ENCODE results near the gene TNFRSF14.
A peak's percentile ranks its signal among the peaks of the same experiment; 100 is the strongest.

The TNFRSF14 gene

DNA sequence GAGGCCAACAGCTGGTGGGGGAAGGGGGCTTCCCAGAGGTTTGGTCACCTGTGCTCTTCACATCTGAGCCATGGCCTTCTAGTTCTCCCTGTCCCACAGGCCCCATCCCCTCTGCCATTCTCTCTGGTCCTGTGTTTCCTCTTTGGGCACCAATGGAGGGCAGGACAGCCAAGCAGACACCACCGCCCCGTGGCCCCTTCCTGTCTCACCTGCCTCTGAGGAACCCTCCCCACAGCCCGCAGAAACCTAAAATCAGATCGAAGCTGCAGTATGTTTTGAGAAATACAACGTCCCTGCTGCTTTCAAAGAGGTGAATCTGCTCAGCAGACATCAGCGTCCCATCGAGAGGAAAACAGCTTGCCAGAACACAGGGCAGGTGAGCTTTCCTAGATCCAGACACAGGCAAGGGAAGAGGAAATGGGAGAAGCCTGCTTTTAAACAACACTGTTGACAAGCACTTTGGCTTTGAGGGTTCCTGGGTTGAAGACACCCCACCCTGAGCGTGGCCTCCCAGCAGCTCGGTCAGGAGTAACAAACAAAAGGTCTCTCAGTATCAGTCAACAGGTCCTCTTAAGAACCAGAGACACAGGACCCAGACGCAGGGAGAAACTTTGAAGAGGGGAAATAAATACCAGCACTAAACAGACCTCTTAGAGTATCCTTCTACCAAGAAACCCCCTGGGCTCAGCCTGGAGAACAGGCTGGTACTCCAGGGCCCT lies 32.1 kb upstream of the TNFRSF14 start:
- peak in 5 of 6 experiments; percentile 40 to 65 (median 61) for DNase-seq

DNA sequence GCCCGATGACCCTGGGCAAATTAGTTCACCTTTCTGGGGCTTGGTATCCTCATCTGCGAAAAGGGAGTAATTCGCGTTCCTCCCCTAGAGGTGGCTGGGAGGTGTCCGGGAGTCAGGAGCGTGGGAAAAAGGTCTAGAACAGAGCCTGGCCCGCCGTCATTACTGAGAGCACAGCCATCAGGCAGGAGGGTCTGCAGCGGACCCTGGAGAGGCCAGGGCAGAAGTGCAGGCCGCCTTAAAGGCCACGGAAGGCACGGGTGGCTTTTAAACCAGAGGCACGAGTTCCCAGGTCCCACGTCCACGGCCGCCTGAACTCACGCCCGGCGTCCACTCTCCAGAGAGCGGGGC lies 30.6 kb upstream of the TNFRSF14 start:
- DNase-seq = no peak

DNA sequence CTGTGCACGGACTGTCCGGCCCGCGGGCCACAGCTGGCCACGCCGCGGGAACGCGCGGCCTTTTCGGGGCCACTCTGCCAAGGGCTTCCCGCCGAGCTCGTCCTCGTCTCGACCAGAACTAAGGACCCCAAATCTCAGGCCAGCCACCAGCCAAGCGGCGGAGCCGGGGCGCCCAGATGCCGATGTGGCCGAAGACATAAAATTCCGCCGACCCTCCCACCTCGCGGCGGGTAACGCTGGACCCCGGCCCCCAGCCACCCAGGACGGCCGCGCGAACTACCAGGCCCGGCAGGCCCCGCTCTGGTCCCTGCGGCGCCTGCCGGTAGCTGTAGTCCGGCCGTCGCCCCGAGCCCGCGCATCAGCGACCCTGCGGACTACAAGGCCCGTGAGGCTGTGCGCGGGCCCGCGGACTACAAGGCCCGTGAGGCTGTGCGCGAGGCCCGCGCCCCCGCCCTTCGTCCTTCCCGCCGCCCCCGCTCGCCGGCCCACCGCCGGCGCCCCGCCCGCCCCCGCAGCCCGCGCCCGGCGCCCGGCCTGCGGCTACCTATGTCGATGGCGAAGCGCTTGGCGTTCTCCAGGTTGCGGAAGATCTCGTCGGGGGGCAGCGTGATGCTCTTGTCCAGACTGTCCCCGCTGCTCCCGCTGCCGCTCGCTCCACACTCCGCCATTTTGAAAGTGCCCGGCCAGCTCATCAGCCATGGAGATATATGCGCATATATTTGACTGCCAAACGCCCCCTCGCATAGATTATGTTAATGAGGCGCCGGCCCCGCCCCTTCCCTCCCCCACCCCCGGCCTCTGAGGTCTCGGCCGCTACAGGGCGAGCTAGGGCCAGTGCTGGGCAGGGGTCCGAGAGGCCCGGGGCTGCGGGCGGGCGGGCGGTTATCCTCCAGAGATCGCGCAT lies 30.0 kb upstream of the TNFRSF14 start, which contains the start of gene PANK4:
PANK4 (minus strand) TSS at position 677 of the 904 bp plus-strand sequence; CDS start at position 668, 9 bp downstream.
- peak; percentile 78 to 96 (median 85) for DNase-seq

DNA sequence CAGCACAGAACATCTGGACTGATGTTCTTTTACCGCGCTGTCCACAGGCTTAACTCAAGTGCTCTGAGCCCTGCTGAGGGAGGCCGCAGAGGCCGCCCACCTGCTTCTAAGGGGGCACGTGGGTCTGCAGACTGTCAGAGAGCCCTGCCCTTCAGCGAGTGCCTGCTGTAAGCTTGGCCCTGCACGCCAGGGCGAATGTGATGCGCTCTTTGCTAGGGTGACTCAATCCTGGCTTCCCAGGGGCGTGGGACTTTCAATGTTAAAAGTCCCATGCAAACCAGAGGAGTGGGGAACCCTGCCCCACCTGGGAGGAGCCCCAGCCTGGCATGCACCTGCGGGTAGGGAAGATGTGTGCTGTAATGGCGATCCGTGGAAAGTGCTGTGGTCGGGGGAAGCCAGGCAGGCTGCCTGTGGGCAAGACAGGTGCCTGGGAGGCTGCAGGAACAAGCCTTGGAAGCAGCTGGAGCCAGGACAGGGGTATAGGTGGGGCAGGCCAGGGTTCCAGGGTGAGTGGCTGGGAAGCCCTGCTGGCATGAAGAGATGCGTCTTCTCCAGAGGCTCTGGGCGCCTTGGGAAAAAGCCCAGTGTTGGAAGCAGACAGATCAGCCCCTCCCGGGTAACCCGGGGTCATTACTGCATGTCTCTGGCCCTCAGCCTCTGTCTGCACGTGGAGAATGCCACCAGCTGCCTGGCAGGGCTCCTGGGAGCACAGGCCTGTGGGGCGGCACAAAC lies 29.2 kb upstream of the TNFRSF14 start:
- peak in 1 of 6 experiments; percentile 32 for DNase-seq

DNA sequence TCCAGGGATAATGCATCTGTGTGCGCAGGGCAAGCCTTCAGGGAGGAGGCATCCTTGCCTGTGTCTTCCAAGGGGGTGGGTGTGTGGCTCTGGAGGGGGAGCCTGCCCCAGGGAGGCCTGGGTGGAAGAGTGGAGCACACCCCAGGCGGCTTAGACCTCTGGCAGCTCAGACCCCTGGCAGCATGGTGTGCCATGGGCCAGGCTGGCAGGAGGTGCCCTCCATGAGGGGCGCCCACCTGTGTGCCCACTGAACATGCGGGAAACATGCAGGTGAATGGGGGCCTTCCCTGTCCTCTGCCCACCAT lies 28.7 kb upstream of the TNFRSF14 start:
- no peak for DNase-seq

DNA sequence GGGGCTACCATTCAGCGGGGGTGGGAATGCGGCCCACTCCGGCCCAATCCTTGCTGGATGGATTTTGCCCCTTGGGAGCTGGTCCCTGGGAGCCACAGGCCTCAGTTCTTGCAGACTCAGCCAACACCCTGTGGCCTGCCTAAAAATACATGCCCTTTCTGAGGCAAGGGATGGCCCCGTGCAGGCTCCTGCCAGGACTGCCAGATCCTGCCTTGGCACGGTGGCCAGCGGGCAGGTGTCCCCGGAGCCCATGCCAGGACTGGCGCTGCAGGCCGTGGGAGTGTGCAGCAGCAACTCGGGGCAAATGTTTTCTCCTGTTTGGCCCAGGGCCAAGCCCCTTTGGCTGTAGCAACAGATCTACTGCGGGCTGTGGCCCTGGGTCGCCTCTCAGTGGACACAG lies 28.2 kb upstream of the TNFRSF14 start:
- DNase-seq = no peak

DNA sequence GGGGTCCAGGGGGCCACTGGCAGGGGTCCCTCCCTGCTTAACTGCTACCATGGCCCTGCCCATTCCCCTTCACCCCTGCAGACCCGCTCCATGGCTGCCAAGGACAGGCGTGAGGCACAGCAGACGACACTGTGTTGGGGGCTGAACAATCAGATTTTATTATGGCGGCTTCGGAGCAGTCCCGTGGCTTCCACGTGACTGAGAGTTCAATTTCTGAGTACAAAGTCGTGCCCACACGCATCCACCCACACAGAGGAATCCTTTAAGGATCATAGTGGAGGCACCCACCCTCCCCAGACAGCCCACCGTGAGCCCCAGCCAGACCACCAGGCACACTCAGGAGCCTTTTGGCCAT lies 27.6 kb upstream of the TNFRSF14 start:
- DNase-seq = no peak

DNA sequence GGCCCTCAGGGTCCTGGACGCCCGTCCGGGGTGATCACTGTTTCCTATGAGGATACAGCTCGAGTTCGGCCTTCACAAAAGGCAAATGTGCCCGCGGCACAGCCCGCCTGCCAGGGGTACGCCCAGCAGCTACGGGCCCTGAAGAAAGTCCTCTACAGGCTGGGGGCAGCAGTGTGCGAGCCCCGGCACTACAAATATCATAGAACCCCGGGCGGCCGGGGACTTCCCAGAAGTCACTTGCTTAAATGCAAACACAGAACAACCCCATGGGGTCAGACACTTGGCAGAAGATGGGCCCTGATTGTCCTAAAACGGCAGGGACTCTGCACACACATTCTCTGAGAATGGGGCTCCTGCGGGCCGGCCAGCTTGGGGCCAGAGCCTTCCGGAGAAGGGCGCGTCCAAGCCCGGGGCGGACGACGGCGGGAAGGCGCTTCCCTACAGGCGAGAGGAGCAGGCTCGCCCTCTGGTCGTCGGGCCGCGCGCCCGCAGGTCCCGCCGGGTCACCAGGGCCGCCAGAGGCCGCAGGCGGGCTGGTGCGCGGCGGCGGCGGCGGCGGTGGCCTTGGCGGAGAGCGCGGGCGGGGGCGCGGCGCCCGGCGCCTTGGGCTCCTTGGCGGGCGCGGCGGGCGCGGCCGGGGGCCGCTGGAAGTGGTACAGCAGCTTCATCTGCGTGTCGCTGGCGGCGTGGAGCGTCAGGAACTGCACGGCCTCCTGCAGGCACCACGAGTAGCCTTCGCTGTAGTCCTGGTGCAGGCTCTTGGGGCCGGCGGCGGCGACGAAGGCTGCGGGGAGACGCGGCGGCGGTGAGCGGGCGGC lies 27.0 kb upstream of the TNFRSF14 start:
- DNase-seq = peak in 4 of 6 experiments; percentile 28 to 45 (median 35)

DNA sequence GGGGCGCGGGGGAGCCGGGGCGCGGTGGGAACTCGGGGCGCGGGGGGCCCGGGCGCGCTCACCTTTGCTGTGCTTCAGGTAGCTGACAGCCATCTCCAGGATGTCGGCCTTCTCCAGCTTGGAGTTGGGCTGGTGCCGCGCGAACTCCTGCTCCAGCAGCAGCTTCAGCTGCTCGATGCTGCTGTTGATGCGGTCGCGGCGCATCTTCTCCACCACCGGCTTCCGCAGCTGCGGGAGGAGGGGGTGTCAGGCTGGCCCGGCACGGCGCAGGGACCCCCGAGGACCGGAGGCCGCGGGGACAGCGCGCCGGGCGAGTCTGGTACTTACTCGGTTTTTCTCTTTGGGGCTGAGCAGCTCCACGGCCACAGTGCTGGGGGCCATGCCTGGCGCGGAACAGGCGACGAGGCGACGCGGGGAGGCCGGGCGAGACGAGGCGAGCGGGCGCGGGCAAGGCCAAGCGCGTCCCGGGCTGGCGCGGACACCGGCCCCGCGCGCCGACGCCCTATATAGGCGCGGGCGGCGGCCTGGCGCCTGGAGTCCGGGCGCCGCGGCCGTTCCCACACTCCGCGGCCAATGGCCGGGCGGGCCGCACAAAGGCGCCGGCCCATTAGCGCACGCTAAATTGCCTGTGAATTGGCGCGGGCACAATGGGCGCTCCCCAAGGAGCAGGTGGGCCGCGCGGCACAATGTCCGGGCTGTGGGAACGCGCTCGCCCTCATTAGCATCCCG lies 26.2 kb upstream of the TNFRSF14 start, which contains the start of gene HES5:
HES5 (minus strand) TSS at position 480 of the 729 bp plus-strand sequence; CDS start at position 381, 99 bp downstream.
- DNase-seq = peak in 3 of 6 experiments; percentile 19 to 45 (median 41)

DNA sequence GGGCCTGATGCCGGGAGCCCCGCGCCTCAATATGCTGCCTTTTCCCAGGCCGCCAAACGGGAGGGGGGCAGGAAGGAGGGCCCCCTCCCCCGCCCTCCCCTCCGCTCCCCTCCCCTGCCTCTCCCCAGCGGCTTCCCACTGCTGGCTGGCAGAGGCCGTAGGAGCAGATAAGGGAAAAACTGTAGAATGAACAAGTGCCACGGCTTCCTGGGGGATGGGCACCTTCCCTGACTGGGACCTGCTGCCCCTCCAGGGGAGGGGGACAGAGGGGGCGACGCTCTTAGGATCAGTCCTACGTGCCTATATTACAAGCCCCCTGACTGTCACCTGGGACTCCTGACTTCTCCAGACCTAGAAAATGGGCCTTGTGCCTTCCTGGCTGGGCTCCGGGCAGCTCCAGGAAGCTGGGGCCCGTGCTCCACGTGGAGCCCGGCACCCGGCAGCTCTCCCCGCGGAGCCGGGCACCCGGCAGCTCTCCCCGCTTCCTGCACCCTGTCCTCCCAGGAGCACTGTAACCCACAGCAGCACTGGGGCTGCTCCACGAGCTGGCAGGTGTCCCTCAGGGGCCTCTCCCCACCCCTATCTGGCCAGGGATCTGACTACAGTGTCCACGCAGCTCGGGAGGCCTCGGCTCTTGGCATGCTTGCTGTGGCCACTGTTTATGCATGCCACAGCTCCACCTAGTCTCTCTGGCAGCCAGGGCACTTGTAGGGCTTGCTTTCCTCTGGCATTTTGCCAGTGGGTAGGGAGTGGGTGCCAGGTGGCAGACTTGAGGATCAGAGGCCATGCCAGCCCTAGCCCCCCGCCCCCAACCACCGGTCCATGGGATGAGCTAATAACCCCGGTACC lies 25.4 kb upstream of the TNFRSF14 start:
- DNase-seq = peak in 1 of 6 experiments; percentile 32

DNA sequence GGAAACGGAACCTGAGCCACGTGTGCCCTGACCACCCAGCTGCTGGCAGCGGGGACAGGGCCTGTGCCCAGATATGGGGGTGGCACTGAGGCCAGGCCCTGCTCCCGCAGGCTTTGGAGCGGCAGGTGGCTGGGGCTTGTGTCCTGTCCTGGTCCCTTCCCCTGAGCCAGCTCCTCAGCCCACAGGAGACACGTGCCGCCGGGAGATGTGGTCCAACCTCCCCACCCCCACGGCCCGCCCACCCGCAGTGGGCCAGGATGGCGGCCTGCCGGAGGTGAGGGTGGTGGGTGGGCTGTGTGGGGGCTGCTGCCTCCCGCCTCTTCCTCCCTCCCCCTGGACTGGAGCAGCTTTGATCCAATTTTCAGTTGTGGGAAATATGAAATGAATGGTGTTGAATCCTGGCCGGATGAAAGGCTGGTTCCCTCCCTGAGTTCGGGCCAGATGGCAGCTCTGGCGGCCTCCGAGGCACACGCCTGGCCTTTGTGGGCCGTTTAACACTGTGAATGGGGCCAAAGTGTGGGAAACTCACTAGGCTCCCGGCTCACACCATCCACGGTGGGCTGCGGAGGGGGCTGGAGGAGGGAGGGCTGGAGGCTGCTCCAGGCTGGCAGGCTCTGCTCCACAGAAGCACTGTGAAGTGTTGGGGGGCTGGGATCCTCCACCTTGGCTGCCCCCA lies 23.5 kb upstream of the TNFRSF14 start:
- DNase-seq = no peak

DNA sequence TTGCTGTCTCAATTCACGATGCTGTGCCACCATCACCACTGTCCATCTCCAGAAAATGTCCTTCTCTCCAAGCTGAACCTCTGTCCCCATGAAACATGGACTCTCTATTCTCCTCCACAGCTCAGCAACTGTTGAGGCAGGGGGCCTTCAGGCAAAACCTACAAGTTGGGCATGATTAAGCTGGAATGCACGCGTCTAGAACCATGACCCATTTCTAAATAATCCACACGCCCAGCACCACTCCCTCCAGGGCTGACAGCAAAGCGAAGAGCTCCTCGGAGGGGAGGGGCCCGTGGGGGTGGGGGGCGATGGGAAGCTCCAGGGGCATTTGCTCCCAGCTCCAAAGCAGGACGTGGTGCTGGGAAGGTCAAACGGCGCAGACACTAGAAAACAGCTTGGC lies 22.8 kb upstream of the TNFRSF14 start:
- DNase-seq = no peak

DNA sequence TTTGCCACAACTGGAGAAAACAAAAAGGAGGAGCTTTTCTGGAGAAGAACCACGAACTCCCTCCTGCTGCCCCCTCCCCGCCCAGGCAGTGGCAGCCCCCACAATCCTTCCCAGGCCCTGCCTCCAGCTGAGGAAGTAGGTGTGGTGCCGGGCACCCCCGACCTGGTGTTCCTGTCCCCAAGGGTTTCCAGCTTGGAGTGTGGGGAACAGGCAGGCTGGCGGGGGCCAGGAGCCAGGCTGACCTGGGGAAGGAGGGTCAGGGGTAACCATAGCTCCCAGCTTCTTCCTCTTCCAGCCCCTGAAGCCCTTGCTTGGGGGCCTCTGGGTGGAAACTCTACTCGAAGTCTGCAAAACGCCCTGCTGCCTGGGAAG lies 21.9 kb upstream of the TNFRSF14 start:
- DNase-seq = no peak

DNA sequence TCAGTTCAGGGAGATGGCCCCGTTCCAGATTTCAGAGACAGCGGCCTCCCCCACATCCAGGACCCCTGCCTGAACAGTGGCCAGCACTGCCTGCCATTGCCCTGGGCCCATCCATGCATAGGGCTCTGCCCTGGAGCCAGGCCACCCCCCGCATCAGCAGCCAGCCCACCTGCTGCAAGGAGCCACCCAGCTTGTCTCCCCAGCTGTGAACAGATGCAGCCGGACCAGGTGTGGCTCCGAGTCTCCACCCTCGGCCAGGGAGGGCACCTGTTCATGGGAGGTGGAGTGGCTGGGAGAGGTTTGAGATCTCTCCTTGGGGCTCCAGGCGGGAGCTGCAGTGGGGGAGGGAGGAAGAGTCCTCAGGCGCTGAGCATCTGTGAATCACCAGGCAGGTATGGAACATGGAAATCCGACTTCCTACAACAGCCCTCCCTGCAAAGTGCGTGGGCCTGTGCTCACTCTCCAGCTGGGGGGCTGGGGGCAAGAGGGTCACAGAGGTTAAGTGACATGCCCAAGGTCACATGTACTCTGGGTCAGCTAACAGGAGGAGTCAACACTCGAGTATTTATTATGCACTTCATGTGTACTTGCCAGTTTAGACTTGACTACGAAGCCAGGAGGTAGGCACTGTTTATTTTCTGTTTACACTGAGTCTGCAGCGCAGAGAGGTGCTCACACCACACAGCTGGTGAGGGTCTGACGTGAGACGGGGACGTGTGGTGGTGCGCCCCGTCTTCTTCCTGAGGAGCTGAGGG lies 21.3 kb upstream of the TNFRSF14 start:
- DNase-seq = no peak

DNA sequence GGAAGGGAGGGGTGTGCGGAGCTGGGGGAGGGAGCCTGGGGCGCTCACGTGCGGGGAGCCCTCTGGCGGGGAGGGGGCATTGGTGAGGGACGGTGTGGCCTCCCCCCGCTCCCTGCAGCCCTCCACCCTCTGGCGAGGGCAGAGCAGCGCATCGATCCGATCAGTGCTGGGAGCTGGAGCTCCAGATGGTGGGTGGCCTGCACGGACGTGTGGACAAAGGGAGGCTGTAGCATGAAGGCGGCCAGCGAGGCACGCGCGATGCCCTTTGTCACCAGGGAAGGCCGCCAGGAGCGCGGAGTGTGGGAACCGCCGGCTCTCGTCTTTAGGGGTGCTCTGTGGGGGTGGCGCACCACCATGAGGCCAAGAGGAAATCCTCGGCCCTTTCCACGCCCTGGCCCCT lies 20.7 kb upstream of the TNFRSF14 start:
- DNase-seq = no peak

DNA sequence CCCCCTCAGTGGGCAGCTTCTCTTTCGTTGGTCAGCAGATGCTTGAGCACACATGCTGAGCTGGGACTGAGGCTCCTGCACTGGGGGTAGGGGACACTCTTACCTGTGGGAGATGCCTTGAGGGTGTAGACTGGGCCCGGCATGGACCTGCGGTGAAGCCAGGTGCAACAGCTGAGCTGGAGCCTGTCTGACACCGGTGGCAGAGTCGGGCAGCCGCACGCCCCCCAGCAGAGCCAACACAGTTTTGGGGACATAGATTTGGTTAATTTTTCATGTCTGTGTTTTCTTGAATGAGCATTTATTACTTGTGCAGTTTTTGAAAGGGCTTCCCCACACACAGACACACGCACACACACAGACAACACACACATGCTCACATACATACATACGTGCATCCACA lies 20.2 kb upstream of the TNFRSF14 start:
- DNase-seq = no peak

DNA sequence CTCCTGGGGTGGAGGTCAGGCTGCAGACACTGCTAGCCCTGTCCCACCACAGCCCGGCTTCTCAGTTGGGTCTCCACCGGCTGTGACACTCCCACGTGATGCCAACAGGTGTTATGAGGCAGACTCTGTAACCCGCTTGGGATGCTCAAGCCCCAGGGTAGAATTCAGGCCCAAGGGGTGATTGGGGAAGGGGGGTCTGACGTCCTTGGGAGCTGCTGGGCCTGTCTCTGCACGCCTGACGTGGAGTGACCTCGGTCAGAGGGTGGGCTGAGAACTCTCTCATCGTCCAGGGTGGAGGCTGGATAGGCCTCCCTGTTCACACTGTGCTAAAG lies 18.4 kb upstream of the TNFRSF14 start:
- no peak for DNase-seq

DNA sequence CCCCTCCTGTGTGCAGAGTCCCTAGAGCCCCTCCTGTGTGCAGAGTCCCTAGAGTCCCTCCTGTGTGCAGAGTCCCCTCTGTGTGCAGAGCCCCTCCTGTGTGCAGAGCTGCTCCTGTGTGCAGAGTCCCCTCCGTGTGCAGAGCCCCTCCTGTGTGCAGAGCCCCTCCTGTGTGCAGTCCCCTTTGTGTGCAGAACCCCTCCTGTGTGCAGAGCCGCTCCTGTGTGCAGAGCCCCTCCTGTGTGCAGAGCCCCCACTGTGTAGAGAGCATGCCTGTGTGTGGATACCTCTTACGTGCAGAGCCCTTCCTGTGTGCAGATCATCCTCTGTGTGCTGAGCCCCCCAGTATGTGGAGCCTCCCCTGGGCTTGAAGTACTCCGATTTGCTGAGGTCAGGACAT lies 17.8 kb upstream of the TNFRSF14 start:
- DNase-seq = no peak

DNA sequence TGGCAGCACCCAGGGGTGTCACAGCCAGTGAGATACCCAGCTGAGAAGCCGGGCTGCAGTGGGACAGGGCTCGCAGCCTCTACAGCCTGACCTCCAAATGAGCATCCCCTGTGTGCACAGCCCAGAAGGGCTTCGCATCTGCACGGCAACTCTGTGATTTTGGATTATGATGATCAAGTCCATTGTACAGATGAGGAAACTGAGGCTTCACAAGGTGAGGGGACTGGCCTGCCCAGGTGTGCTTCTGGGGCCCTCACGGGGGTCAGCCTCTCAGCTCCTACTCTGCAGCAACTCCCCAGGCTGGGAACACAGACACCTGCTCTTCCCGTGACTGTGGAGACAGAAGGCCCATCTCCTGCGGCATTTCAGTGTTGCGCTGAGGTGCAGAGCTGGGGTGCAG lies 17.3 kb upstream of the TNFRSF14 start:
- no peak for DNase-seq
